HUES48 (cell line): ENCODE measurements around the gene PCDH8.
A peak's percentile ranks its signal among the peaks of the same experiment; 100 is the strongest.

ENCODE experiments used
- H3K27ac ChIP-seq: one replicate; pipeline ENCODE4 v1.7.0; 2013; ENCODE audit warnings: low read depth, low read length, inconsistent platforms
- H3K27me3 ChIP-seq: 2 replicates; pipeline ENCODE4 v1.6.1; 2013; ENCODE audit warnings: mild to moderate bottlenecking, low read length; ENCODE audit not compliant: control insufficient read depth, insufficient read depth
- H3K36me3 ChIP-seq: 2 replicates; pipeline ENCODE4 v1.6.1; 2013; ENCODE audit warnings: low read length; ENCODE audit not compliant: control insufficient read depth, insufficient read depth
- H3K4me1 ChIP-seq: 2 replicates; pipeline ENCODE4 v1.6.1; 2013; ENCODE audit warnings: mild to moderate bottlenecking, low read length; ENCODE audit not compliant: control insufficient read depth, insufficient read depth
- H3K4me3 ChIP-seq: 2 replicates; pipeline ENCODE4 v1.5.1; 2013; ENCODE audit warnings: mild to moderate bottlenecking, low read depth, low read length
- H3K9ac ChIP-seq: 2 replicates; pipeline ENCODE4 v1.6.1; 2013; ENCODE audit warnings: mild to moderate bottlenecking, low read depth, low read length, moderate library complexity
- H3K9me3 ChIP-seq: 2 replicates; pipeline ENCODE4 v1.6.1; 2013; ENCODE audit warnings: low read length; ENCODE audit not compliant: control insufficient read depth, insufficient read depth

The PCDH8 gene

GRCh38 chr13:52850396-52851136, 2.1 kb upstream of the PCDH8 start:
- Histone ChIP-seq H3K9me3 (no peaks in the 10 kb centered on the region), H3K4me1 (peaks cover 33% of the 10 kb centered on the region), H3K27me3 (peaks cover 46% of the 10 kb centered on the region), H3K36me3 (no peaks in the 10 kb centered on the region), H3K4me3 (peak overlapping the region; percentile 77), H3K9ac (peak overlapping the region; percentile 74), H3K27ac (peak overlapping the region; percentile 92)

- H3K36me3 ChIP-seq: no peaks in the 10 kb centered on the region
- H3K4me3 ChIP-seq: peak overlapping the region; percentile 77
- H3K27me3 ChIP-seq: peaks cover 51% of the 10 kb centered on the region
- peaks cover 33% of the 10 kb centered on the region for H3K4me1 ChIP-seq
- no peaks in the 10 kb centered on the region for H3K9me3 ChIP-seq
- H3K9ac ChIP-seq: no peak overlapping the region
- no peak overlapping the region for H3K27ac ChIP-seq
Measured at GRCh38 chr13:52850072-52850395, 1.6 kb upstream of the PCDH8 start.

GRCh38 chr13:52849291-52850071, 1.0 kb upstream of the PCDH8 start:
- H3K4me1 ChIP-seq: peaks cover 33% of the 10 kb centered on the region
- peak overlapping the region; percentile 77 for H3K4me3 ChIP-seq
- H3K9ac ChIP-seq: no peak overlapping the region
- peaks cover 57% of the 10 kb centered on the region for H3K27me3 ChIP-seq
- no peak overlapping the region for H3K27ac ChIP-seq
- no peaks in the 10 kb centered on the region for H3K9me3 ChIP-seq
- H3K36me3 ChIP-seq: peaks cover under 1% of the 10 kb centered on the region; the same call in 1 of the 2 replicates

GRCh38 chr13:52847682-52848432, 583 bp downstream of the PCDH8 start:
- Histone ChIP-seq H3K9me3 (no peaks in the 10 kb centered on the region), H3K27me3 (peaks cover 61% of the 10 kb centered on the region), H3K9ac (no peak overlapping the region), H3K4me3 (peak overlapping the region; percentile 77), H3K27ac (no peak overlapping the region), H3K4me1 (peaks cover 29% of the 10 kb centered on the region), H3K36me3 (peaks cover 3% of the 10 kb centered on the region; the same call in 1 of the 2 replicates)

- Histone ChIP-seq H3K27me3 (peaks cover 61% of the 10 kb centered on the region), H3K4me1 (peaks cover 26% of the 10 kb centered on the region), H3K4me3 (peak overlapping the region; percentile 77)
Measured at GRCh38 chr13:52847322-52847681, 1.1 kb downstream of the PCDH8 start.

GRCh38 chr13:52846567-52847321, 1.7 kb downstream of the PCDH8 start:
- no peak overlapping the region for H3K9ac ChIP-seq
- peaks cover 3% of the 10 kb centered on the region; the same call in 1 of the 2 replicates for H3K36me3 ChIP-seq
- H3K27me3 ChIP-seq: peaks cover 61% of the 10 kb centered on the region
- peaks cover 20% of the 10 kb centered on the region for H3K4me1 ChIP-seq
- no peaks in the 10 kb centered on the region for H3K9me3 ChIP-seq
- peak overlapping the region; percentile 77; the same call in 1 of the 2 replicates for H3K4me3 ChIP-seq
- no peak overlapping the region for H3K27ac ChIP-seq

More at GRCh38 chr13:52847322-52847681, 1.1 kb downstream of the PCDH8 start:
- Histone ChIP-seq H3K9ac (no peak overlapping the region), H3K36me3 (peaks cover 3% of the 10 kb centered on the region; the same call in 1 of the 2 replicates), H3K9me3 (no peaks in the 10 kb centered on the region), H3K27ac (no peak overlapping the region)

GRCh38 chr13:52845766-52846566, 2.5 kb downstream of the PCDH8 start:
- Histone ChIP-seq H3K4me3 (peak overlapping the region; percentile 77; the same call in 1 of the 2 replicates), H3K27ac (no peak overlapping the region), H3K36me3 (peaks cover 3% of the 10 kb centered on the region; the same call in 1 of the 2 replicates), H3K27me3 (peaks cover 61% of the 10 kb centered on the region), H3K9ac (no peak overlapping the region), H3K9me3 (no peaks in the 10 kb centered on the region), H3K4me1 (peaks cover 19% of the 10 kb centered on the region)

- peaks cover 19% of the 10 kb centered on the region for H3K4me1 ChIP-seq
- H3K36me3 ChIP-seq: peaks cover 3% of the 10 kb centered on the region; the same call in 1 of the 2 replicates
- peak overlapping the region; percentile 77; the same call in 1 of the 2 replicates for H3K4me3 ChIP-seq
- H3K9ac ChIP-seq: no peak overlapping the region
- no peaks in the 10 kb centered on the region for H3K9me3 ChIP-seq
- H3K27me3 ChIP-seq: peaks cover 61% of the 10 kb centered on the region
- no peak overlapping the region for H3K27ac ChIP-seq
Measured at GRCh38 chr13:52845334-52845761, 3.1 kb downstream of the PCDH8 start.

- H3K4me3 ChIP-seq: no peak overlapping the region
- H3K27me3 ChIP-seq: peaks cover 57% of the 10 kb centered on the region
- H3K9ac ChIP-seq: no peak overlapping the region
- H3K27ac ChIP-seq: no peak overlapping the region
- peaks cover 15% of the 10 kb centered on the region for H3K4me1 ChIP-seq
- H3K36me3 ChIP-seq: peaks cover 3% of the 10 kb centered on the region; the same call in 1 of the 2 replicates
- H3K9me3 ChIP-seq: no peaks in the 10 kb centered on the region
Measured at GRCh38 chr13:52844836-52845235, 3.6 kb downstream of the PCDH8 start.
